PC-9 (cell line): ENCODE data around the gene IRS2. TPM values are rescaled to one million over a fixed set of nuclear protein-coding genes. Genes with fewer than 3 reads are reported as not detected.
A peak's percentile ranks its signal among the peaks of the same experiment; 100 is the strongest.

Experiments
- BruUV-seq: library from RNA; stranded (reverse); fragments of 400-500 nt; replicated peaks from 2 replicates; lab custom pipeline; 2021; lab: Mats Ljungman, UMichigan
- CTCF ChIA-PET: fragments of 300-600 bp; sonication (Branson Sonifier 250); formaldehyde crosslinking; loops from one replicate; lab custom pipeline; 2022; ENCODE audit warnings: antibody characterized with exemption; lab: Charles Lee
- POLR2A ChIA-PET: fragments of 300-600 bp; sonication (Branson Sonifier 250); formaldehyde crosslinking; loops from one replicate; lab custom pipeline; 2022; ENCODE audit warnings: antibody characterized with exemption; ENCODE audit not compliant: unreplicated experiment; lab: Charles Lee
- DNase-seq, 2 experiments: peaks; one replicate each; pipeline versions ENCODE4 v3.0.0 to v3.0.0-alpha.2; 2015 to 2022; ENCODE audit warnings: mixed read lengths in 1 of 2
- H2AFZ ChIP-seq: fragments of 200-600 bp; sonication (generic); 2 replicates; pipeline ENCODE4 v1.8.1; 2017; ENCODE audit warnings: antibody characterized with exemption
- H3F3A ChIP-seq: fragments of 200-600 bp; sonication (generic); 2 replicates; pipeline ENCODE4 v1.8.1; 2017; ENCODE audit warnings: antibody characterized with exemption, mild to moderate bottlenecking, low read depth; ENCODE audit not compliant: insufficient read depth
- H3K27ac ChIP-seq: fragments of 200-600 bp; sonication (generic); 2 replicates; pipeline ENCODE4 v1.6.1; 2016; ENCODE audit warnings: mixed run types
- H3K27me3 ChIP-seq: fragments of 200-600 bp; sonication (generic); 2 replicates; pipeline ENCODE4 v1.6.1; 2016; ENCODE audit warnings: low read depth, mixed run types; ENCODE audit not compliant: insufficient read depth
- H3K36me3 ChIP-seq: fragments of 200-600 bp; sonication (generic); 2 replicates; pipeline ENCODE4 v1.6.1; 2016; ENCODE audit warnings: low read depth, mixed run types
- H3K4me1 ChIP-seq: fragments of 200-600 bp; sonication (generic); replicated peaks from 2 replicates; pipeline ENCODE4 v1.6.1; 2016; ENCODE audit warnings: mixed run types; ENCODE audit not compliant: insufficient read depth
- H3K4me2 ChIP-seq: fragments of 200-600 bp; sonication (generic); 2 replicates; pipeline ENCODE4 v1.6.1; 2017; ENCODE audit warnings: mixed run types
- H3K4me3 ChIP-seq: fragments of 200-600 bp; sonication (generic); 2 replicates; pipeline ENCODE4 v1.6.1; 2016; ENCODE audit warnings: mixed run types
- H3K79me2 ChIP-seq: fragments of 200-600 bp; sonication (generic); 2 replicates; pipeline ENCODE4 v1.6.1; 2017; ENCODE audit warnings: low read depth, mixed run types
- H3K9me2 ChIP-seq: fragments of 200-600 bp; sonication (generic); 2 replicates; pipeline ENCODE4 v1.8.1; 2017; ENCODE audit warnings: mild to moderate bottlenecking; ENCODE audit not compliant: insufficient read depth
- H3K9me3 ChIP-seq: fragments of 200-600 bp; sonication (generic); 2 replicates; pipeline ENCODE4 v1.8.1; 2016; ENCODE audit warnings: low read depth; ENCODE audit not compliant: insufficient read depth
- H4K20me1 ChIP-seq: fragments of 200-600 bp; sonication (generic); 2 replicates; pipeline ENCODE4 v1.8.1; 2017; ENCODE audit not compliant: insufficient read depth
- EZH2 ChIP-seq: fragments of 200-600 bp; sonication (generic); IDR thresholded peaks from 2 replicates; pipeline ENCODE4 v1.8.0; 2017; ENCODE audit warnings: antibody characterized with exemption, low read depth
- intact Hi-C: fragments of 100-400 bp; cut with micrococcal nuclease; formaldehyde crosslinking; loops from one replicate; pipeline ENCODE4 v1.10.0; 2022; ENCODE audit not compliant: unreplicated experiment
- total RNA-seq: library from RNA; stranded (reverse); gene quantifications from 2 replicates; pipeline ENCODE4 v1.2.3, GENCODE V29; 2021
- TF ChIP-seq, protein P1 (sequence below): fragments of 200-600 bp; sonication (generic); conservative IDR thresholded peaks from 2 replicates; pipeline ENCODE4 v1.6.1; 2017; ENCODE audit warnings: mixed run types, antibody characterized with exemption, mild to moderate bottlenecking, moderate library complexity

IRS2 gene
- total RNA-seq, 1 experiment from 2014 or later = 31.3 TPM

DNA sequence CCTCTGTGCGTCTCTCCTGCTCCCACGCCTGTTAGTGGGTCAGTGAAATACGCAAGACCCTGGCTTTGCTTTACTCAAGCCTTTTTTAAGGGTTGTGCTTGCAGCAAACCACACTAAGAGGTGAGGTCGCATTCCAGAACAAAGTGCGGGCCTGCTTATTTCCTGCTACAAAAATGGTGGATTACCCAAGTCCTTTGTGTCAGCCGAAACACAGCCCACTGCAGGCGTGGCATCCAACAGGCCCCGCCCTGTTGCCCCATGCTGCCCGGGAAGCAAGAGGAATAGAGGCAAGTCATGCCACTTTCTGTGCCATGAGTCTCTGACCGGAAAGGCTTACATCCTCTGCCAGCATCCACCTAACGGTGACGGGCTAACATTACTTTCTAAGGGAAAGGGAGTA, 7.7 kb upstream of the IRS2 start:
- no peaks in the 10 kb centered on the region; the same call in 1 of the 2 replicates for H3K9me3 ChIP-seq
- peaks cover 31% of the 10 kb centered on the region for H3F3A ChIP-seq
- intact Hi-C loops = loop anchor here (2.0 kb wide), 2 partner anchors 47 to 205 kb away; no protein-coding TSS in a partner anchor
- TF ChIP-seq, protein P1, sequence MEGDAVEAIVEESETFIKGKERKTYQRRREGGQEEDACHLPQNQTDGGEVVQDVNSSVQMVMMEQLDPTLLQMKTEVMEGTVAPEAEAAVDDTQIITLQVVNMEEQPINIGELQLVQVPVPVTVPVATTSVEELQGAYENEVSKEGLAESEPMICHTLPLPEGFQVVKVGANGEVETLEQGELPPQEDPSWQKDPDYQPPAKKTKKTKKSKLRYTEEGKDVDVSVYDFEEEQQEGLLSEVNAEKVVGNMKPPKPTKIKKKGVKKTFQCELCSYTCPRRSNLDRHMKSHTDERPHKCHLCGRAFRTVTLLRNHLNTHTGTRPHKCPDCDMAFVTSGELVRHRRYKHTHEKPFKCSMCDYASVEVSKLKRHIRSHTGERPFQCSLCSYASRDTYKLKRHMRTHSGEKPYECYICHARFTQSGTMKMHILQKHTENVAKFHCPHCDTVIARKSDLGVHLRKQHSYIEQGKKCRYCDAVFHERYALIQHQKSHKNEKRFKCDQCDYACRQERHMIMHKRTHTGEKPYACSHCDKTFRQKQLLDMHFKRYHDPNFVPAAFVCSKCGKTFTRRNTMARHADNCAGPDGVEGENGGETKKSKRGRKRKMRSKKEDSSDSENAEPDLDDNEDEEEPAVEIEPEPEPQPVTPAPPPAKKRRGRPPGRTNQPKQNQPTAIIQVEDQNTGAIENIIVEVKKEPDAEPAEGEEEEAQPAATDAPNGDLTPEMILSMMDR = no peak
- TF ChIP-seq EZH2 = no peak
- H3K4me3 ChIP-seq = no peak overlapping the region
- no TSS peak for BruUV-seq
- ChIA-PET CTCF (no interaction called here), POLR2A (interaction anchor here (0.8 kb wide), 1 partner anchor 30 kb away, joined by 9 read pairs; no protein-coding TSS in a partner anchor)
- H2AFZ ChIP-seq = no peak overlapping the region
- no peaks in the 10 kb centered on the region for H4K20me1 ChIP-seq
- H3K4me1 ChIP-seq = peaks cover 64% of the 10 kb centered on the region
- H3K9me2 ChIP-seq = no peaks in the 10 kb centered on the region
- peak overlapping the region; percentile 13 for H3K27ac ChIP-seq
- H3K36me3 ChIP-seq = no peaks in the 10 kb centered on the region
- H3K79me2 ChIP-seq = peaks cover 19% of the 10 kb centered on the region
- peak; percentile 39 to 82 for DNase-seq
- peak overlapping the region; percentile 23 for H3K4me2 ChIP-seq
- H3K27me3 ChIP-seq = no peaks in the 10 kb centered on the region

DNA sequence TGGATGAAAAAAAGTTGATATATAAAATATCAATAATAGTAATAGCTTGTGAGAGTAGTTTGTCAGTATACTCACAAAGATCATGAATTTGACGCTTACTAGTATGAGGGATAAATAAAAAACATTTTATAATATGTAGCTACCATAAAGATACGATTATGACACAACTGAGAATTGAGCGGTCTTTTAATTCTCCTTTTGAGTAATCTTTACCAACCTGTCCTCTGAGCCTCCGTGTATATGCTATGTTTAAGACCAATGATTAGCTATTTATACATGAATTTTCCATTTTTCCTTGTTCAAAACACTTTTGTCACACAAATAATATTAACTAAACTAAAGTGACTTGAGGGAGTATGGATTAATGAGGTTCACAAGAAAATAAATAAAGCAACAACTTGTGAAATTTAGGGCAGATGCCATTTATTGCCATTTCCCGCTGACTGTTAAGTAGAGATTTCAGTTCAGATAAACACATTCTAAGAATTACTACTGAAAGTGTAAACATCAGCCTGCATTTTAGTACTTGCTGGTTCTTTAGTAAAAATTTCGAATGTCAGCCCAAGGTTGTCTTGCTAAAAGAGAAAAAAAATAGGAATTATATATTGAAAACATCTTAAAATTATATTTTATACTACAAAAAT, 6.2 kb upstream of the IRS2 start:
- Histone ChIP-seq H3F3A (peaks cover 35% of the 10 kb centered on the region), H3K27me3 (no peaks in the 10 kb centered on the region), H3K9me3 (no peaks in the 10 kb centered on the region; the same call in 1 of the 2 replicates), H3K4me3 (no peak overlapping the region), H3K9me2 (no peaks in the 10 kb centered on the region), H3K27ac (no peak overlapping the region), H3K4me1 (peaks cover 79% of the 10 kb centered on the region), H3K79me2 (peaks cover 34% of the 10 kb centered on the region), H3K4me2 (no peak overlapping the region), H4K20me1 (no peaks in the 10 kb centered on the region), H3K36me3 (no peaks in the 10 kb centered on the region), H2AFZ (no peak overlapping the region)
- intact Hi-C loops = no loop called here
- BruUV-seq = no TSS peak
- CTCF ChIA-PET = no interaction called here
- no peak for DNase-seq
- POLR2A ChIA-PET = no interaction called here
- TF ChIP-seq EZH2 = no peak
- TF ChIP-seq, protein P1 = no peak

DNA sequence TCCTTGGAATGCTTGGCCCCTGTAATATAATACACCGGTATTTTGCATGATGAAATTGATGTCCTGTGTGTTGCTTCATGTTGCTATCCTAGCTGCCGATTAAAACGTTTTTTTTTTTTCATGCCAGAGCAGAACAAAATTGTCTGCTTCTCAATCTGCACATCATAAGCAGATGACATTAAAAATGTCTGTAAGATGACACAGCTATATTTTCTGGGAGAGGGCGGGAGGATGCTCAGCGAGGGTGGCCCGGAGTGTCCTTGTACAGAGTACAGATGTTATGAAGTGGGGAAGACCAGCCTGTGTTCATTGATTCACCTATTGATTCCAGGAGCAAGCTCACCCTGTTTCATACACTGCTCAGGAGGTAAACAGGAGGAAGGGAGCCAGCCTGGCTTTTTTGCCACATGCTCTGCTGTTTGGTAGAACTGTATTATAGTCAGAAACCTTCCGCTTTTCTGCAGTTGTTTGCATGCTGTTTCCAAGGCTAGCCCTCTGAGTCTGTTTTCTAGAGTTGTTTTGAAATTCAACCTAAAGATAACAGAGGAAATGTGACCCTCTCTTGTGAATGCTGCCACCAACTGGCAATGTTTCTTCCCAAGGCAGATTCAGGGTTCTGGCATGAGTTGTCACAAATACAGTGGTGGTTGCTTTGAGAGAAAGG, 4.7 kb upstream of the IRS2 start:
- ChIA-PET POLR2A (interaction anchor here (0.6 kb wide), 1 partner anchor 71 kb away, joined by 3 read pairs; no protein-coding TSS in a partner anchor), CTCF (interaction anchor here (0.6 kb wide), 1 partner anchor 10 kb away, joined by 4 read pairs; no protein-coding TSS in a partner anchor)
- H3K36me3 ChIP-seq = no peaks in the 10 kb centered on the region
- peaks cover 39% of the 10 kb centered on the region for H3K79me2 ChIP-seq
- peak overlapping the region; percentile 7; the same call in 1 of the 2 replicates for H3K27ac ChIP-seq
- peaks cover 35% of the 10 kb centered on the region for H3F3A ChIP-seq
- peak; percentile 32 to 71 for DNase-seq
- no peaks in the 10 kb centered on the region for H4K20me1 ChIP-seq
- H3K9me2 ChIP-seq = no peaks in the 10 kb centered on the region
- no TSS peak for BruUV-seq
- no peak overlapping the region for H3K4me3 ChIP-seq
- H3K4me2 ChIP-seq = peak overlapping the region; percentile 85
- TF ChIP-seq, protein P1 = peak; percentile 64; the same call in 1 of the 2 replicates
- no peak for TF ChIP-seq EZH2
- H3K9me3 ChIP-seq = no peaks in the 10 kb centered on the region; the same call in 1 of the 2 replicates
- intact Hi-C loops = no loop called here
- H2AFZ ChIP-seq = no peak overlapping the region
- peaks cover 79% of the 10 kb centered on the region for H3K4me1 ChIP-seq
- H3K27me3 ChIP-seq = no peaks in the 10 kb centered on the region
